PC-3 (cell line): Measurements from ENCODE around the gene VCAN.

ENCODE experiments used
- EZH2 ChIP-seq: fragments of 300-600 bp; sonication (generic); IDR thresholded peaks from one replicate; pipeline ENCODE4 v1.6.1; 2017; ENCODE audit warnings: antibody characterized with exemption, mild to moderate bottlenecking, low read length; ENCODE audit not compliant: unreplicated experiment
- TF ChIP-seq, protein P1 (sequence below): fragments of 300-600 bp; sonication (generic); conservative IDR thresholded peaks from 2 replicates; pipeline ENCODE4 v1.5.1; 2017; ENCODE audit warnings: antibody characterized with exemption, low read depth, mild to moderate bottlenecking, low read length

GRCh38 chr5:83577036-83577636, 105.6 kb downstream of the VCAN start:
- TF ChIP-seq, protein P1, sequence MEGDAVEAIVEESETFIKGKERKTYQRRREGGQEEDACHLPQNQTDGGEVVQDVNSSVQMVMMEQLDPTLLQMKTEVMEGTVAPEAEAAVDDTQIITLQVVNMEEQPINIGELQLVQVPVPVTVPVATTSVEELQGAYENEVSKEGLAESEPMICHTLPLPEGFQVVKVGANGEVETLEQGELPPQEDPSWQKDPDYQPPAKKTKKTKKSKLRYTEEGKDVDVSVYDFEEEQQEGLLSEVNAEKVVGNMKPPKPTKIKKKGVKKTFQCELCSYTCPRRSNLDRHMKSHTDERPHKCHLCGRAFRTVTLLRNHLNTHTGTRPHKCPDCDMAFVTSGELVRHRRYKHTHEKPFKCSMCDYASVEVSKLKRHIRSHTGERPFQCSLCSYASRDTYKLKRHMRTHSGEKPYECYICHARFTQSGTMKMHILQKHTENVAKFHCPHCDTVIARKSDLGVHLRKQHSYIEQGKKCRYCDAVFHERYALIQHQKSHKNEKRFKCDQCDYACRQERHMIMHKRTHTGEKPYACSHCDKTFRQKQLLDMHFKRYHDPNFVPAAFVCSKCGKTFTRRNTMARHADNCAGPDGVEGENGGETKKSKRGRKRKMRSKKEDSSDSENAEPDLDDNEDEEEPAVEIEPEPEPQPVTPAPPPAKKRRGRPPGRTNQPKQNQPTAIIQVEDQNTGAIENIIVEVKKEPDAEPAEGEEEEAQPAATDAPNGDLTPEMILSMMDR = no peak
- TF ChIP-seq EZH2 = no peak
